ENCODE measurements around the gene IL4I1.
"Not testable (repeated sequence)": the region's sequence is repeated elsewhere in the genome, so short reads cannot be mapped to it uniquely, and the experiment has no call there.

Gene IL4I1, protein sequence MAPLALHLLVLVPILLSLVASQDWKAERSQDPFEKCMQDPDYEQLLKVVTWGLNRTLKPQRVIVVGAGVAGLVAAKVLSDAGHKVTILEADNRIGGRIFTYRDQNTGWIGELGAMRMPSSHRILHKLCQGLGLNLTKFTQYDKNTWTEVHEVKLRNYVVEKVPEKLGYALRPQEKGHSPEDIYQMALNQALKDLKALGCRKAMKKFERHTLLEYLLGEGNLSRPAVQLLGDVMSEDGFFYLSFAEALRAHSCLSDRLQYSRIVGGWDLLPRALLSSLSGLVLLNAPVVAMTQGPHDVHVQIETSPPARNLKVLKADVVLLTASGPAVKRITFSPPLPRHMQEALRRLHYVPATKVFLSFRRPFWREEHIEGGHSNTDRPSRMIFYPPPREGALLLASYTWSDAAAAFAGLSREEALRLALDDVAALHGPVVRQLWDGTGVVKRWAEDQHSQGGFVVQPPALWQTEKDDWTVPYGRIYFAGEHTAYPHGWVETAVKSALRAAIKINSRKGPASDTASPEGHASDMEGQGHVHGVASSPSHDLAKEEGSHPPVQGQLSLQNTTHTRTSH

DNA sequence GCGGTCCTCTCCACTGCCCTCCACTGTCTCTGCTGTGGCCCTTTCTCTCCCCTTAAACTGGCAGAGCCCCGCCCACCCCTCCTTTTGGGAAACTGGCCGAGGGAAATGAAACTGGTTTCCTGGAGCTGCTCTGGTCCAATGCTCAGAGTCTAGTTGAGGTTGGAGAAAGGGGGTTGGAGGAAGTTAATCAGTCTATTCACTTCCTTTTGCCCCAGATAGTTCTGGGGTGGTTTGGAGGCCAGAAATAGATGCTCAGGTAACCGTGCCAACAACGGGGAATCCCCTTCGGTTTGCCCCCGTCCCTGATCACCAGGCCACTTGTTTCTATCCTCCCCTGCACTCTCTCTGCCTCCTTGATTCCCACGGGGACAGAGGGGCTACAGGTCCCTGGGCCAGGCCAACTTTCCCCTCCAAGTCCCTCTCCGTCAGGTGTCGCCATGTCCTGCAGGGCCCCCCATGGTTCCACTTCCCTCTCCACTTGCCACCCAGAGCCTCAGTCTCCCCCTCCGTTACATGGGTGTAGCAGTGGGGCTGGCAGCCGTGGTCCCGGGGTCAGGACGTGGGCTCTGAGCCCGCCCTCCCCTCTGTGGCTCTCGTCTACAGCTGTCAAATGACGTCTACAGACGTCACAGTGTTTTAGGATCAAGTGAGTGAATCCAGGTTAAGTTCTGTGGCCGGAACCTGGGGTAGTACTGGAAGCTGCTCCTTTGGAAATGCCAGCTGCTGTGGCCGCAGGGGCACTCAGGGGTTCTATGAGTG, at the start of gene IL4I1:
TSS of gene IL4I1 (minus strand) at position 25 of the 759 bp plus-strand sequence. CDS start 727 bp downstream, outside the sequence.
- no peak for DNase-seq

DNA sequence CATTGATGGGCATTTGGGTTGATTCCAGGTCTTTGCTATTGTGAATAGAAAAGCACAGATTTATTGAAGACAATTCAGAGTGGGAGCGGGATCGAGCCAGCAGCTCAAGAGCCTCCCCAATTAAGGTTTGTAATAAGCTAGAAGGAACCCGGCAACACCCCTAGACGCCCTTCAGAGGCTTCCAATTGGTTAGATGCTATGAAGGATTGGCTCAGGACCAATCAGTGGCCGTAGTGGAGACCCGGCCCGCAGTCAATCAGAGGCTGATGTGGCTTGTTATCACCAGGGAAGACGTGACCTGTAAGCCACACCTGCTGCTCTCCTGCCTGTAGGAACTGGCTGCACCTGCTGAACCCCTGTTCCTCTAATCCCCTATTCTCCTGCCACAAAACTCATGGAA, 49.7 kb upstream of the IL4I1 start:
- DNase-seq, result no peak

DNA sequence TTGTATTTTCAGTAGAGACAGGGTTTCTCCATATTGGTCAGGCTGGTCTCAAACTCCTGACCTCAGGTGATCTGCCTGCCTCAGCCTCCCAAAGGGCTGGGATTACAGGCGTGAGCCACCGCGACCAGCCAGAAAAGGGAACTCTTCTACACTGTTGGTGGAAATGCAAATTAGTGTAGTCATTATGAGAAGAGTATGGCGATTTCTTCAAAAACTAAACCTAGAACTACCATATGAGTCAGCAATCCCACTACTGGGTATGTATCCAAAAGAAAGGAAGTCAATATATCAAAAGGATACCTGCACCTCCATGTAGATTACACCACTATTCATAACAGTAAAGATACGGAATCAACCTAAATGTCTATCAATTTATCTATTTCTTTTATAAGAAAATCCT, 47.9 kb upstream of the IL4I1 start:
- not testable (repeated sequence) for DNase-seq

DNA sequence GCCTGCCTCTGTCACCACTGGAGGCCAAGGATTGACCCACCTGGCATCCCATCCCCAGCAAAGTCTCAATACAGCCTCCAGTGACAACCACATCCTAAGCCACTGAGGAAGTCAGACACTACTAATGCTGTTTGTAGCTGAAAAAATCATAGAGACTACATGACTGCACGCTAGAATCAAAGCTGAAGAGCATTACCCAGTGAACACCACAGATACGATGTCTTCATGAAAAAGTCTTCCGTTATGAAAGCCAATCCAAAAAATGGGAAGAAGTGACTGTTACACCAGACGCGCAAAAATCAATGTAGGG, 43.8 kb upstream of the IL4I1 start:
- no peak for DNase-seq

DNA sequence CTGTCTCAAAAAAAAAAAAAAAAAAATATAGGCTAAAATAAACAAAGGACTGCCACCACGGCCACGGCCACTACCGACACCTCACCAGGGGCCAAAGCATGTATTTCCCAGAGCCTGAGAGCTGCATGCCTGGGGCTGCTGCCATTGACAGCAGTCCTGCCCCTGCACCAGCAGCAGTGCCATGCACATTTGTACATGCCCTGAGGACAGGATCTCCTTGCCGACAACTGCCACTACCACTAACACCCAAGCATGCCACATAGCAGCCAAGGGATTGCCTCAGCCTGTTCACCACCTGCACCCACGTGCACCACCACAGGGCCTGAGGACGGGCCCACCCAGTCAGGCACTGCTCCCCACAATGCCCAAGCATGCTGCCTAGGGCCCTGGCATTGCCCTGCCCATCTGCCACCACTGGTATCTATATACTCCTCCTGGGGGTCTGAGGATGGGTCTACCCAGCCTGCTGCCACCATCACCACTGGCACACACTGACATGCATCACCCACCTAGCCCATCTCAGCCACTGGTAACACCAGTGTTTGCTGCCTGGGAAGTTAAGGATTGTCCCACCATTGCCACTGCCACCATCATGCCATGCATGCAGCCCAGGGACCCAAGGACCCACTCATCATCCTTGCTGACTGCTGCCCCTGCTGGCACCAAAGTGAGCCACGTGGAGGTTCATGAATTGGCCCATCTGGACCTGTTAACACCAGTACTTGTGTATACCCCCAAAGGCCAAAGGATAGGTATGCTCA, 43.2 kb upstream of the IL4I1 start:
- peak in 1 of 2 experiments; percentile 8 for DNase-seq

DNA sequence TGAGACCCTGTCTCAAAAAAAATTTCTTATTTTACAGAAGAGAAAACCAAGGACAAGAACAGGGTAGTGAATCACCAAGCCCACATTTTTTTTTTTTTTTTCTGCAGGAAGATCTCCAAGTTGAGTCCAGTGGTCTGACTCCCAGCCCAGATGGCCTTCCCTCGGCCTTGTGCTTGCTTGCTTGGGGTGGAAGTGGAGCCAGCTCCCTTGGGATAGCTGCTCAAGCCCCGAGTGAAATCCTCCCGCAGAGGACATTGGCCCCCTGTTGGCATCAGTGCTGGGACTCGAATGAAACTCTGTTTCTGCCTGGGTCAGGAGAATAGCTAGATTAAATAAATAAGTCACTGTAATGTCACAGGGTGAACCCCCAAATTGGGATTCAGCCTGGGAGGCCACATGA, 42.0 kb upstream of the IL4I1 start:
- DNase-seq, result no peak

DNA sequence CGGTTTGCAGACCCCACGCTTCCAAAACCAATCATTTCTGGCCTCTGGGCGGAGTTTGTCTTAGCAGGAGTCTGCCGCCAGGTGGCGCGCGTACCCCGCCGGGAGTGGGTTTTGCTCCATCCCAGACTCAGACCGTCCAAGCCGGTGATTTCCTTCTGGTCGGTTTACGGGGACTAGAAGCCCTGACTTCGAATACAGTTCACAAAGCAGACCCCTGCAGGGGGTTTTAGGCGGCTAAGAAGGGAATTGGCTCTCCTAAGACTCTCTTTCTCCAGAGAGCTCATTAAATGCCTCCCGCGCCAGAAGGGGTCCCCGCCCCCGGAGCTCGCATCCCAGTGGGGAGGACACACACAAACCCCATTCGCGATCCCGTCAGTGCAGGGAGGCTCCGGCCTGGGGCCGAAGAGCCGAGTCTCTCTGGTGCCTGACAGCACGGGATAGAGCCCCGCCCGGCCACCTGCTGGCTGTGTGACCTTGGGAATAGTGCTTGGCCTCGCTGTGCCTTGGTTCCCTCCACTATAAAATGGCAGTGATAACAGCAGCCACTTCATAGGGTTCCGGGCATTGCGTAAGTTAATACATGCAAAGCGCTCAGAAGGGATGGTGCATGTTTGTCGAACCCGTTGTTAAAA, 41.2 kb upstream of the IL4I1 start:
- DNase-seq, result peak; percentile 69 to 78

DNA sequence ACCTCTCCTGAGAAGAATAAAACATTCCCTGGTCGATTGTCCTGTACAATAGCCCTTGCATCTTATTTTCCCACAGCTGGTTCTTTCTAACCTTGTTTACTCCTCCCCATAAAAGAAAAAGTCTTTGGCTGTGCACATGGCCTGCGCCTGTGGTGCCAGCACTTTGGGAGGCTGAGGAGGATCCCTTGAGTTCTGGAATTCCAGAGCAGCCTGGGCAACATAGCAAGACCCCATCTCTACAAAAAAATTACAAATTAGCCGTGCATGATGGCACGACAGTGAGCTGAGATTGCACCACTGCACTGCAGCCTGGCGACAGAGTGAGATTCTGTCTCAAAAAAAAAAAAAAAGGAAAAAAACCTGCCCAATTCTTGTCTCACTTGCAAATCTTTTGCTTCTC, 39.9 kb upstream of the IL4I1 start:
- DNase-seq, result no peak

DNA sequence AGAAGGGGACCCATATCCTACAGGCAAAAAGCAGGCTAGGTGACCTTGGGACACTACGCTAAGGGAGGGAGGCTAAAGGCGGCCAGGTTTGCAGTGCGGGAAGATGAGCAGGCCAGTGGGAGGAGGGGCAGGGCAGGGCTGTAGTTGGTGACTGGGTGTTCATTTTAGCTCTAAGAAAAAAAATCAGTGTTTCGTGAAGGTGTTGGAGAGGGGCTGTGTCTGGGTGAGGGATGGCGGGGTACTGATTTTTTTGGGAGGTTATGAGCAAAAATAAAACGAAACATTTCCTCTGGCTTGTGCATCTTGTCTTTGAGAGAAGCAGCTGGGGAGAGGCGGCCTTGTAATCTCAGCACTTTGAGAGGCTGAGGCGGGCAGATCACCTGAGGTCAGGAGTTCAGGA, 37.0 kb upstream of the IL4I1 start:
- DNase-seq, result no peak

DNA sequence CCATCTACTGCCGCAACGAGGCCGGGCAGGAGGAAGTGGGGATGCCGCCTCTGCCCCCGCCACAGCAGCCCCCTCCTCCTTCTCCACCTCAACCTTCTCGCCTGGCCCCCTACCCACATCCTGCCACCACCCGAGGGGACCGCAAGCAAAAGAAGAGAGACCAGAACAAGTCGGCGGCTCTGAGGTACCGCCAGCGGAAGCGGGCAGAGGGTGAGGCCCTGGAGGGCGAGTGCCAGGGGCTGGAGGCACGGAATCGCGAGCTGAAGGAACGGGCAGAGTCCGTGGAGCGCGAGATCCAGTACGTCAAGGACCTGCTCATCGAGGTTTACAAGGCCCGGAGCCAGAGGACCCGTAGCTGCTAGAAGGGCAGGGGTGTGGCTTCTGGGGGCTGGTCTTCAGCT, 36.0 kb upstream of the IL4I1 start:
- DNase-seq, result no peak

DNA sequence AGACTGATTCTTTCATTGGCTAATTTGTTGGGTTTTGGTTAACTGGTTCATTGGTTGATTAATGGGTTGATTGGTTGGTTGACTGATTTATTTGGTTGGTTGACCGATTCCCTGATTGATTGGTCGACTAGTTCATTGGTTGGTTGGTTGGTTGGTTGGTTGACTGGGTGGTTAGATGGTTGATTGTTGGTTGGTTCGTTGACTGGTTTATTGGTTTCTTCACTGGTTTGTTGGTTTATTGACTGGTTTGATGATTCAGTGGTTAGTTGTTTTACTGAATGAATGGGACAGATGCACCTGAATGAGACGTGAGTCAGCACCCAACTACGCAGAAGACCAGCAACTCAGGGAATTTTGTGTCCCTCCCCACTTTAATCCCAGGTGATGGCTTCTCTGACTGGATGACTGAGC, 35.4 kb upstream of the IL4I1 start:
- DNase-seq, result no peak

DNA sequence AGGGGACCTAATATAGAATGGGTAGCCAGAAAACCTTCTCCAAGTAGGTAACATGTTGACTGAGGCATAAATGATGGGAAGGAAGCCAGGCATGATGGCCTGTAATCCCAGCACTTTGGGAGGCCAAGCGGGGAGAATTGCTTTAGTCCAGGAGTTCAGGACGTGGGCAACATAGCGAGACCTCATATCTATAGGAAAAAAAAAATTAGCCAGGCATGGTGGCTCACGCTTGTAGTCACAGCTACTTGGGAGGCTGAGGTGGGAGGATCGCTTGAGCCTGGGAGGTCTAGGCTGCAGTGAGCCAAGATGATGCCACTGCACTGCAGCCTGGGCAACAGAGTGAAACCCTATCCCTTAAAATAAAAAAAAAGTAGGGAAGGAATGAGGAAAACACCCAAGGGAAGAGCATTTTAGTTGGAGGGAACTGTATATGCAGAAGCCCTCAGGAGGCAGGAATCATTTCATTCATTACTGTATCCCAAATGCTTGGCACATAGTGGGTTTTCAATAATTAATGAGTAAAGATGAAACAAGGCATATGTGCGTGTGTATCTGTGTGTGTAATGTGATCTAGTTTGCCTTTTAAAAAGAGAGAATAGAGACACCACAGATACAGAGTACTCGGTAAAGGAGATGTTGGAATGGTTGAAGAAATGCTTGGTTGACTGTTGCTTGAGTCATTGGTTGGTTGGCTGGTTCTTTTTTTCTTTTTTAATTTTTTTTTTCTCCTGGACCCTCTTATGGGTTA, 34.8 kb upstream of the IL4I1 start:
- no peak for DNase-seq

DNA sequence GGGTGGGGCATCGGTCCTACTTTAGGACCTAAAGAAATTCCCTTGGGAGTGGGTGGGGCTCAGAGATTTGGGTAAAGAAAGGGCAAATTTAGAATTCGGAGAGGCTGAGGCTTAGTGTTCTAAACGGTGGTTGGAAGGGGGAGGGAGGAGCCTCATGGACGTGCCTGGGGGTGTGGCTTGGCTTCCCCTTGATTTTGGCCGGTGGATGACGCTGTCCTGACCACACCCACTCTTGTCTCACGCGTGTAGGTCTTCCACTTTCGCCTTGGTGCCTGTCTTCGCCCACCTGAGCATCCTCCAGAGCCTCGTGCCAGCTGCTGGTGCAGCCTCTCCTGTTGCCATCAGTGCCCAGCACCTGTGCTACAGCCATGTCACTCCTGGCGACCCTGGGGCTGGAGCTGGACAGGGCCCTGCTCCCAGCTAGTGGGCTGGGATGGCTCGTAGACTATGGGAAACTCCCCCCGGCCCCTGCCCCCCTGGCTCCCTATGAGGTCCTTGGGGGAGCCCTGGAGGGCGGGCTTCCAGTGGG, 33.9 kb upstream of the IL4I1 start:
- DNase-seq, result peak; percentile 53 to 62

DNA sequence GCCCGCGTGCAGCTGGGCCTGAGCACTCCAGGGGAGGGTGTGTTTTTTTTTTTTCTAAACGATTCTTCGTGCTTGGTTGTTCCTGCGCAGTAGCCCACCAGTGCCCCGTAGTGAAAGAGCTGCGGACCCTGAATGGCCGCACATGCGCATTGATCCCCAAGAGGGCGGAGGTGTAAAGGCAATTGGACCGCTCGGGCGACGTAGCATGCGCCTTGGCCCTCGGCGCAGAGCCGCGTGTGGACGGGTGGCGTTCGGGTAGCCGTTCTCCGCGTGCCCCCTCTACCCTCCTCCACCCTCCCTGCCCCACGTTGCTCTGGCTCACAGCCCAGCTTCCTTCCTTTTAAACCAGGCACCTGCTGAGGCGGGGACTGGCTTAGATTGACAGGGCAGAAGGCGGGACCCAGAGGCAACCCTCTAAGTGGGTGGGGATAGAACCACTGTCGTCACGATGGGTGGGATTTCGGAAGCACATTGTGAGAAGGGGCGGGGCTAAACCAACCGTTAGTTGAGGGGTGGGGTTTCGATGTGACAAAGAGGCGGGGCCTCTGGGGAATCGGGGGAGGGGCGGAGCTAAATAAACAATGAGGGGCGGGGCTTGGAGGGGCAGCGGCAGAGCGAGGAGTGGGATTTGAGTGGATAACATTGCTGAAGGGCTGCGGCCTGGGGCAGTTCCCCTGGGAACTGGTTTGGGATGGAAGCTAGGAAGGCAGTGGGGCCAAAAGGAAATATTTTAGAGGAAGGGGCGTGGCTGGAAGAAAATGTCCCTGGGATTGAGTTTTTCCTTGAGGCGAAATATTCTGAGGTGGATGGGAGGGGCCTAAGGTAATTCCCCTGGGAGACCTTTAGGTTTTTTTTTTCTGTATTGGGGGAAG, 33.2 kb upstream of the IL4I1 start:
- peak; percentile 93 to 94 for DNase-seq

DNA sequence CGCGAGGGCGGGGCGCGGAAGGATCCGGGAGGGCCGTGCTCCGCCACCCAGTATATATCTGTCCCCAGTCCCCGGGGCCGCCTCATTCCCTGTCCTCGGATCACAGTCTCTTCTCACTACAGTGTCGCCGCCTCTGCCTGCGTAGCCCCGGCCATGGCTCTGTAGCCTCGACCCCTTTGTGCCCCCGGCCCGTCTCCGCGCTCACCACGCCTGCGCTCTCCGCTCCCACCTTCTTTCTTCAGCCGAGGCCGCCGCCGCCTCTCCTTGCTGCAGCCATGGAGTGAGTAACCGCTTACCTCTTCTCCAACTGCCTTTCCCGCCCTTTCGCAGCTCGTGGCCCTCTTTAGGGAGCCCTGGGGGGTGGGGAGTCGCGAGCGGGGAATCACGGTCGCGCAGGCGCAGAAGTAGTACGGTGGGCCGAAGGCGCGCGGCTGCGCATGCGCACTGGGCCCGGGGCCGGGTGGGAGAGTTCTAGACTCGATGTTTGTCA, 32.5 kb upstream of the IL4I1 start, which contains the start of the genes ATF5 and NUP62:
TSS of gene ATF5 (plus strand) at position 85 of the 490 bp plus-strand sequence. CDS start 1,646 bp downstream, outside the sequence.
TSS of gene NUP62 (minus strand) at position 384 of the 490 bp plus-strand sequence. CDS start 19,697 bp downstream, outside the sequence.
- DNase-seq, result peak; percentile 81 to 89

DNA sequence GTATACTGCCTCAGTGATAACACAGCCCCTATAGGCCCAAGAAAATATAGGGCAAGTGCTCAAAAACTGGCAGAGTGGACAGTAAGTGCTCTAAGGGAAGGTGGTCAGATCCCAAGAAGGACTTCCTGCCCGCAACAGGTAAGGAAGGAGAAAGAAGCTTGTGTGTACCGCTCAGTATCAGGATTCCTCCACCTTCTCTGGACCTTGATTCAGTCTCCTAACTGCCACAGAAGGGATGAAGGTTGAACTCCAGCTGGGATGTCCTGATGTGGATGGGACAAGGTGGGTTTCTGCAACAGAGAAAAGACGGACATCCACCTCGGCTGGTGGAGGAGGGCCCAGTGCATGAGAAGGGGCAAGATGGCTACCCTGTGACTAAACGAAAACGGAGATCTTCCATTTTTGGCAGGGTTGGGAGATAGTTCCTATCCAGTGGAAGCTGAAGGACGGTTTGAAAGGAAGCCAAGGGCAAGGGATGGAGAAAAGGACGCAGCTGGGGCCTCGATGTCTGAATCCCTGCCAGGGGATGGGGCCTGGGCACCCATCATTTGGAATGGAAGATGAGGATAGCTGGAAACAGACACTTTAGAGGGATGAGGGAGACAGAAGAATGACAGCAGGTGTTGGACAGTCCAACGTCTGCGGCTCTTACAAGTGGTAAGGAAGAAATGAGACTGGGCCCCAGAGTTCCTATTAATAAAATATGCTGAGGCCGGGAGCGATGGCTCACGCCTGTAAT, 31.0 kb upstream of the IL4I1 start:
- no peak for DNase-seq

DNA sequence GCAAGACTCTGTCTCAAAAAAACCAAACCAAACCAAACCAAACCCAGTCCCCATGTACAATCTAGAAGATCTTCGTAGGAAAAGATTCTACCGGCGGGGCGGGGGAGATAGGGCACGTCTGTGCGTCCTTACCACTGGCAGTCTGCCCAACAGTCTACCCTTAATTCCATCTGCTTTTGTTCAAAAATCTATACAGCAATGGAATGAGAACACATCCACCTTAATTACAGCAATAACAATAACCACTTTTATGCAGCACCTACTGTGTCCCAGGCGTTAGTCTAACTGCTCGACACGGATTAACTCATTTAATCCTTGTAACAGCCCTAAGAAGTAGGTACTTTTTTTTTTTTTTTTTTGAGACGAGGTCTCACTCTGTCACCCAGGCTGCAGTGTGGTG, 29.8 kb upstream of the IL4I1 start:
- DNase-seq, result no peak

DNA sequence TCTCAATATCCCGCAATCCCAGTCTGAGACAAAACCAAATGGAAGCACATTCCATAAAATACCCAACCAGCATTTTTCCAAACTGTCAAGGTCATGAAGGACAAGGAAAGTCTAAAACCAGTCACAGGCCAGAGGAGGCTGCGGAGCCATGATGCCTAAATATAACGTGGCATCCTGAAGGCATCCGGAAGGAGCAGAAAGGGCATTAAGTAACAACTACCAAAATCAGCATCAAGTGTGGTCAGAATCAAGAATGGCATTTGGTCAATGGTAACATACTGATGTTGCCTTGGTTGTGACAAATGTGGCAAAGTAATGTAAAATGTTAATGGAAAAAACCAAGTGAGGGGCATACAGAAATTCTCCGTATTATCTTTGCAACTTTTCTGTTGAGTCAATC, 28.8 kb upstream of the IL4I1 start:
- no peak for DNase-seq

DNA sequence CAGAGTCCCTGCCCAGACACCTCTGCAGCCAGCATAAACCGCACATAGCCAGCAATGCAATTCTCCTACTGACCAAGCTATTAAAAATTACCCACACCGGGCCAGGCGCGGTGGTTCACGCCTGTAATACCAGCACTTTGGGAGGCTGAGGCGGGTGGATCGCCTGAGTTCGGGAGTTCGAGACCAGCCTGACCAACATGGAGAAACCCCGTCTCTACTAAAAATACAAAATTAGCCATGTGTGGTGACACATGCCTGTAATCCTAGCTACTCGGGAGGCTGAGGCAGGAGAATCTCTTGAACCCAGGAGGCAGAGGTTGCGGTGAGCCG, 28.2 kb upstream of the IL4I1 start:
- not testable (repeated sequence) for DNase-seq
